Loucy (cell line): ENCODE results near the gene ALPL.

Source experiments
- H2AFZ ChIP-seq: fragments of 200-600 bp; sonication (generic); 2 replicates; pipeline ENCODE4 v1.6.0; 2016; ENCODE audit warnings: antibody characterized with exemption, mild to moderate bottlenecking, low read length, moderate library complexity
- H3F3A ChIP-seq: fragments of 200-600 bp; 2 replicates; pipeline ENCODE4 v1.6.0; 2016; ENCODE audit warnings: antibody characterized with exemption, low read depth, mild to moderate bottlenecking
- H3K27me3 ChIP-seq: fragments of 200-600 bp; sonication (generic); 2 replicates; pipeline ENCODE4 v1.6.1; 2014; ENCODE audit warnings: low read length, mild to moderate bottlenecking; ENCODE audit not compliant: insufficient read depth, poor library complexity, severe bottlenecking
- H3K36me3 ChIP-seq: fragments of 200-600 bp; sonication (generic); 2 replicates; pipeline ENCODE4 v1.6.1; 2016; ENCODE audit warnings: low read length; ENCODE audit not compliant: insufficient read depth
- H3K4me1 ChIP-seq: fragments of 200-600 bp; sonication (generic); 2 replicates; pipeline ENCODE4 v1.5.1; 2014; ENCODE audit warnings: low read length, mild to moderate bottlenecking; ENCODE audit not compliant: insufficient read depth, poor library complexity, severe bottlenecking
- H3K4me2 ChIP-seq: fragments of 200-600 bp; sonication (generic); 2 replicates; pipeline ENCODE4 v1.6.0; 2014; ENCODE audit warnings: antibody characterized with exemption, low read length, low read depth, mild to moderate bottlenecking; ENCODE audit not compliant: poor library complexity, severe bottlenecking
- H3K4me3 ChIP-seq: fragments of 200-600 bp; sonication (generic); 2 replicates; pipeline ENCODE4 v1.5.1; 2014; ENCODE audit warnings: low read length, mild to moderate bottlenecking, mixed read lengths; ENCODE audit not compliant: poor library complexity, severe bottlenecking
- H3K79me2 ChIP-seq: fragments of 200-600 bp; sonication (generic); 2 replicates; pipeline ENCODE4 v1.6.1; 2014; ENCODE audit warnings: low read length; ENCODE audit not compliant: insufficient read depth
- H3K9ac ChIP-seq: fragments of 200-600 bp; sonication (generic); 2 replicates; pipeline ENCODE4 v1.6.0; 2014; ENCODE audit warnings: mild to moderate bottlenecking, low read depth, low read length, moderate library complexity; ENCODE audit not compliant: poor library complexity, severe bottlenecking
- H3K9me2 ChIP-seq: fragments of 200-600 bp; sonication (generic); replicated peaks from 2 replicates; pipeline ENCODE4 v1.6.1; 2016; ENCODE audit warnings: low read depth, low read length, mixed read lengths
- H3K9me3 ChIP-seq: fragments of 200-600 bp; sonication (generic); 2 replicates; pipeline ENCODE4 v1.6.1; 2014; ENCODE audit warnings: mild to moderate bottlenecking, antibody characterized with exemption, low read length, low read depth; ENCODE audit not compliant: insufficient read depth
- H4K20me1 ChIP-seq: fragments of 200-600 bp; sonication (generic); 2 replicates; pipeline ENCODE4 v1.6.0; 2014; ENCODE audit warnings: antibody characterized with exemption, low read length, mild to moderate bottlenecking; ENCODE audit not compliant: insufficient read depth, poor library complexity, severe bottlenecking
- EZH2phosphoT487 ChIP-seq: fragments of 200-600 bp; IDR thresholded peaks from 2 replicates; pipeline ENCODE4 v1.6.1; 2018; ENCODE audit warnings: antibody characterized with exemption, mild to moderate bottlenecking, moderate library complexity, borderline replicate concordance
- TF ChIP-seq, protein P1 (sequence below): fragments of 200-600 bp; sonication (generic); conservative IDR thresholded peaks from 2 replicates; pipeline ENCODE4 v1.5.1; 2014; ENCODE audit warnings: mild to moderate bottlenecking, antibody characterized with exemption, low read length

Gene ALPL

DNA sequence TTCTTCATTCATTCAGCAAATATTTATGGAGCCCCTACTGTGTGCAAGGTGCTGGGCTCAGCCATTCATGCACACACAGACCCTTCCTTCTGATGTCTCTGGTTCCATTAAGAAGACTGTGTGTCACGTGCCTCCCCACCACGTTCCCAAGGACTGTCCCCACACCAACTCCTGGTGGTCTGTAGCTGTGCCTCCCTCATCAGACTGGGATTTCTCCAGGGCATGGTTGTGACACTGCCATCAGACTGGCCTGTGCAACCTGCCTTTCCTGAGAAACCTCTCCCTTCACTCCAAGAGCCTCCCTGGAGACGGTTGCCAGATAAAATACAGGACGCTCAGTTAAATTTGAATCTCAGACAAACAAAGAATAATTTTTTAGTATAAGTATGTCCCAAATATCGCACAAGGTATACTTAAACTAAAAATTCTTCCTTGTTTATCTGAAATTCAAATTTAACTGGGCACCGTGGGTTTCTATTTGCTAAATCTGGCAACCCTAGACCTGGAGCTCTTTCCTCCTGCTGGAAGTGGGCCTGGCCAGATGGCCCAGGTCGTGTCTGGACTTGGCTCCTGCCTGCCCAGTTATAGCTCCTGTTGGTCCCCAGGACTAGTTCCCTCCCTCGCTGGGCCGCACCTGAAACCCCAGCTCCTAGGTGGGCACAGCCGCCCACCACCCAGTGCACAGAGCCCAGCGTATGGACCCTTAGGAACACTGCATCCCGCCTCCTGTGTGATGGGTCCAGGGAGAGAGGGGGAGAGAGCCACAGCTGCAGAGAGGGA is 83.1 kb downstream of the ALPL start:
- Histone ChIP-seq H3K9ac (no peak overlapping the region), H2AFZ (no peak overlapping the region), H4K20me1 (no peaks in the 10 kb centered on the region), H3K4me3 (no peak overlapping the region), H3F3A (no peaks in the 10 kb centered on the region), H3K4me2 (no peak overlapping the region), H3K27me3 (no peaks in the 10 kb centered on the region), H3K9me3 (no peaks in the 10 kb centered on the region), H3K9me2 (no peaks in the 10 kb centered on the region), H3K36me3 (no peaks in the 10 kb centered on the region), H3K79me2 (no peaks in the 10 kb centered on the region), H3K4me1 (no peaks in the 10 kb centered on the region)
- TF ChIP-seq EZH2phosphoT487, result no peak
- TF ChIP-seq, protein P1, sequence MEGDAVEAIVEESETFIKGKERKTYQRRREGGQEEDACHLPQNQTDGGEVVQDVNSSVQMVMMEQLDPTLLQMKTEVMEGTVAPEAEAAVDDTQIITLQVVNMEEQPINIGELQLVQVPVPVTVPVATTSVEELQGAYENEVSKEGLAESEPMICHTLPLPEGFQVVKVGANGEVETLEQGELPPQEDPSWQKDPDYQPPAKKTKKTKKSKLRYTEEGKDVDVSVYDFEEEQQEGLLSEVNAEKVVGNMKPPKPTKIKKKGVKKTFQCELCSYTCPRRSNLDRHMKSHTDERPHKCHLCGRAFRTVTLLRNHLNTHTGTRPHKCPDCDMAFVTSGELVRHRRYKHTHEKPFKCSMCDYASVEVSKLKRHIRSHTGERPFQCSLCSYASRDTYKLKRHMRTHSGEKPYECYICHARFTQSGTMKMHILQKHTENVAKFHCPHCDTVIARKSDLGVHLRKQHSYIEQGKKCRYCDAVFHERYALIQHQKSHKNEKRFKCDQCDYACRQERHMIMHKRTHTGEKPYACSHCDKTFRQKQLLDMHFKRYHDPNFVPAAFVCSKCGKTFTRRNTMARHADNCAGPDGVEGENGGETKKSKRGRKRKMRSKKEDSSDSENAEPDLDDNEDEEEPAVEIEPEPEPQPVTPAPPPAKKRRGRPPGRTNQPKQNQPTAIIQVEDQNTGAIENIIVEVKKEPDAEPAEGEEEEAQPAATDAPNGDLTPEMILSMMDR, result no peak

DNA sequence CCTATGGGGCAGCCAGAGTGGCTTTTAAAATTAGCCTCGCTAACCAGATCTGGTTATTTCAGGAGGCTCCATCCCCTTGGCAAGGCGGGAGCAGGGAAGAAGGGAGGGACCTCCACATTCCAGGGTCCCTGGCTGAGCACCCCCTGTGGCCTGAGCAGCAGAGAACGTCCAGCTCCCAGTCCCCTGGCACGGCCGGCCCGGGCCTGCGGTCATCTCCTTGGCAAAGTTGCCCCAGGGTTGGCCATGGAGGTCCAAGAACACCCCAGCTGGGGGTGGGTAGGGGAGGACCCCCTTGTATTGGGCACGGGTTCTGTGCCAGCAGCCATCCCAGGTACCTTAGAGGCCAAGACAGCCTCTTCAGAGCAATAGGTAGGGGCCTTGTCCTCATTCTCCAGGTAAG is 84.0 kb downstream of the ALPL start:
- H3K4me3 ChIP-seq, result no peak overlapping the region
- no peaks in the 10 kb centered on the region for H3K36me3 ChIP-seq
- H3K9ac ChIP-seq, result no peak overlapping the region
- no peaks in the 10 kb centered on the region for H3F3A ChIP-seq
- H4K20me1 ChIP-seq, result no peaks in the 10 kb centered on the region
- H3K4me1 ChIP-seq, result no peaks in the 10 kb centered on the region
- no peak overlapping the region for H2AFZ ChIP-seq
- no peaks in the 10 kb centered on the region for H3K27me3 ChIP-seq
- no peaks in the 10 kb centered on the region for H3K9me2 ChIP-seq
- H3K9me3 ChIP-seq, result no peaks in the 10 kb centered on the region
- H3K79me2 ChIP-seq, result no peaks in the 10 kb centered on the region
- H3K4me2 ChIP-seq, result no peak overlapping the region
- TF ChIP-seq, protein P1, result no peak
- no peak for TF ChIP-seq EZH2phosphoT487

DNA sequence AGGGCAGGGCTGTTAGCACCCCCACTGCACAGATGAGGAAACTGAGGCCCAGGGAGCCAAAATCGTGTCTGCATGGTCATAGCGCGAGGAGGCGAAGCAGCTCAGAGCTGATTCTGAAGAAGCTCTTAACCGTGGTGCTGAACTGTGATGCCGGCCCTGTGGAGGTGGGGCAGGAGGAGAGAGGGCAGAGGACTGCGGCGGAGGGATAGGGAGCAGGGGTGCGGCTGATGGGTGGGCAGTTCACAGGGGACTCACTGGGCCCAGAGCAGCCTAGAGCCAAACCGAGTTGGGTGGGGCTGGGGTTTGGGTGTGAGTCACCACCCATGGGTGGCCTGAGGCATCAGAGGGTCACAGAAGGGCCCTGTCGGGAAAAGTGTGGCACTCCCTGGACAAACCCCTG is 85.3 kb downstream of the ALPL start:
- Histone ChIP-seq H3F3A (no peaks in the 10 kb centered on the region), H3K9me2 (no peaks in the 10 kb centered on the region), H3K4me3 (no peak overlapping the region), H3K9ac (no peak overlapping the region), H3K36me3 (no peaks in the 10 kb centered on the region), H4K20me1 (no peaks in the 10 kb centered on the region), H3K4me1 (no peaks in the 10 kb centered on the region), H3K79me2 (no peaks in the 10 kb centered on the region), H2AFZ (no peak overlapping the region), H3K4me2 (no peak overlapping the region), H3K9me3 (no peaks in the 10 kb centered on the region), H3K27me3 (no peaks in the 10 kb centered on the region)
- TF ChIP-seq, protein P1, result no peak
- no peak for TF ChIP-seq EZH2phosphoT487
